HCT116 (cell line): ENCODE measurements around the gene NOTUM. TPM values are rescaled to one million over a fixed set of nuclear protein-coding genes. Genes with fewer than 3 reads are reported as not detected.

Experiments
- ATAC-seq: fragments of 200-7000 bp; cut with Tn5 transposase; 2 replicates; pipeline ENCODE4 v1.9.1; 2020; ENCODE audit warnings: mild to moderate bottlenecking, moderate library complexity
- BruUV-seq: library from RNA; stranded (reverse); fragments of 400-500 nt; replicated peaks from 2 replicates; lab custom pipeline; 2021; lab: Mats Ljungman, UMichigan
- CTCF ChIA-PET: fragments of 300-600 bp; sonication (Branson Sonifier 250); formaldehyde crosslinking; loops from one replicate; lab custom pipeline; 2021; ENCODE audit warnings: antibody characterized with exemption; lab: Charles Lee
- POLR2A ChIA-PET: fragments of 300-600, 350-600 bp; sonication (Branson Sonifier 250); formaldehyde crosslinking; loops from one replicate; lab custom pipeline; 2021; ENCODE audit warnings: antibody characterized with exemption; lab: Charles Lee
- RAD21 ChIA-PET, 2 experiments: fragments of 300-600 bp; sonication (Branson Sonifier 250); formaldehyde crosslinking; loops; one replicate each; lab custom pipeline; 2023; ENCODE audit warnings: low total read pairs in 2 of 2; ENCODE audit not compliant: uncharacterized antibody in 2 of 2, unreplicated experiment in 2 of 2, low non-redundant PET in 1 of 2; lab: Charles Lee
- DNase-seq: peaks from one replicate; pipeline ENCODE4 v3.0.0-alpha.2; 2010; ENCODE audit warnings: low read depth, low spot score
- H2AFZ ChIP-seq: fragments of 200-600 bp; shearing (Covaris generic), sonication (generic); 2 replicates; pipeline ENCODE4 v1.6.1; 2017; ENCODE audit warnings: low read depth, mixed run types, mixed read lengths, antibody characterized with exemption, low read length; ENCODE audit not compliant: poor library complexity, severe bottlenecking
- H3K27ac ChIP-seq: 2 replicates; pipeline ENCODE4 v1.5.1; 2012; ENCODE audit warnings: low read depth, low read length
- H3K27me3 ChIP-seq: fragments of 200-600 bp; sonication (generic); 2 replicates; pipeline ENCODE4 v1.6.1; 2016; ENCODE audit warnings: mixed run types, low read length, mixed read lengths; ENCODE audit not compliant: insufficient read depth
- H3K36me3 ChIP-seq, 2 experiments: fragments of 200-500 bp in 1 of 2; fragments of 200-600 bp in 1 of 2; sonication (Bioruptor generic) in 1 of 2; sonication (generic) in 1 of 2; 2 replicates each; pipeline versions ENCODE4 v1.5.1 to v1.6.1; 2014 to 2016; ENCODE audit warnings: low read length in 2 of 2, inconsistent platforms in 1 of 2, mixed read lengths in 1 of 2, mixed run types in 1 of 2; ENCODE audit not compliant: insufficient read depth in 2 of 2, control insufficient read depth in 1 of 2
- H3K4me1 ChIP-seq, 2 experiments: fragments of 200-600 bp in 1 of 2; sonication (generic) in 1 of 2; 2 replicates each; pipeline versions ENCODE4 v1.5.1 to v1.6.1; 2012 to 2017; ENCODE audit warnings: low read length in 2 of 2, inconsistent platforms in 1 of 2, mild to moderate bottlenecking in 1 of 2, mixed read lengths in 1 of 2, mixed run types in 1 of 2, moderate library complexity in 1 of 2; ENCODE audit not compliant: insufficient read depth in 2 of 2, control insufficient read depth in 1 of 2
- H3K4me2 ChIP-seq: fragments of 200-600 bp; sonication (generic); 2 replicates; pipeline ENCODE4 v1.6.1; 2017; ENCODE audit warnings: mixed run types, low read length, mixed read lengths
- H3K4me3 ChIP-seq, 2 experiments: fragments of 200-600 bp in 1 of 2; sonication (generic) in 1 of 2; replicated peaks in 1 of 2; 2 replicates each; pipeline ENCODE4 v1.5.1; 2011 to 2016; ENCODE audit warnings: low read length in 2 of 2, control low read depth in 1 of 2, low read depth in 1 of 2, mild to moderate bottlenecking in 1 of 2, mixed read lengths in 1 of 2, mixed run types in 1 of 2
- H3K79me2 ChIP-seq: fragments of 200-600 bp; sonication (generic); 2 replicates; pipeline ENCODE4 v1.6.1; 2017; ENCODE audit warnings: mild to moderate bottlenecking, mixed run types, low read length, moderate library complexity, mixed read lengths; ENCODE audit not compliant: insufficient read depth
- H3K9ac ChIP-seq: fragments of 200-600 bp; sonication (generic); 2 replicates; pipeline ENCODE4 v1.6.1; 2016; ENCODE audit warnings: low read length, mixed read lengths
- H3K9me2 ChIP-seq: fragments of 200-600 bp; sonication (generic), shearing (Covaris generic); 2 replicates; pipeline ENCODE4 v1.6.1; 2017; ENCODE audit warnings: mixed run types, mild to moderate bottlenecking, moderate library complexity; ENCODE audit not compliant: insufficient read depth
- H3K9me3 ChIP-seq, 2 experiments: fragments of 200-500 bp in 1 of 2; fragments of 200-600 bp in 1 of 2; sonication (Bioruptor generic) in 1 of 2; sonication (generic) in 1 of 2; 2 replicates each; pipeline ENCODE4 v1.6.1; 2014 to 2017; ENCODE audit warnings: low read length in 2 of 2, mixed read lengths in 2 of 2, inconsistent platforms in 1 of 2, low read depth in 1 of 2, mild to moderate bottlenecking in 1 of 2, mixed run types in 1 of 2, moderate library complexity in 1 of 2; ENCODE audit not compliant: control insufficient read depth in 1 of 2, insufficient read depth in 1 of 2
- H4K20me1 ChIP-seq: fragments of 200-600 bp; sonication (generic), shearing (Covaris generic); 2 replicates; pipeline ENCODE4 v1.6.1; 2017; ENCODE audit warnings: mixed run types, mild to moderate bottlenecking, moderate library complexity; ENCODE audit not compliant: insufficient read depth
- EGR1 ChIP-seq: IDR thresholded peaks from 2 replicates; pipeline ENCODE4 v1.6.1; 2012; ENCODE audit warnings: low read depth
- FOSL1 ChIP-seq: IDR thresholded peaks from 2 replicates; pipeline ENCODE4 v1.6.1; 2012; ENCODE audit warnings: low read depth
- POLR2A ChIP-seq: IDR thresholded peaks from 2 replicates; pipeline ENCODE4 v1.7.0; 2011; ENCODE audit warnings: borderline replicate concordance; ENCODE audit not compliant: insufficient read depth, insufficient read length; ENCODE audit errors: extremely low read depth
- YY1 ChIP-seq: IDR thresholded peaks from 2 replicates; pipeline ENCODE4 v1.6.1; 2011; ENCODE audit warnings: low read length, low read depth, moderate library complexity, mild to moderate bottlenecking; ENCODE audit not compliant: insufficient replicate concordance; ENCODE audit errors: extremely low read depth
- intact Hi-C: fragments of 100-400 bp; cut with micrococcal nuclease; formaldehyde crosslinking; loops from 2 replicates; pipeline ENCODE4 v1.10.0; 2022
- total RNA-seq: library from RNA; stranded (reverse); gene quantifications from one replicate; pipeline ENCODE4 v1.2.1, GENCODE V29; 2021; ENCODE audit not compliant: unreplicated experiment
- TF ChIP-seq, protein P1 (sequence below): IDR thresholded peaks from 2 replicates; pipeline ENCODE4 v1.6.1; 2012
- TF ChIP-seq, protein P2 (sequence below): IDR thresholded peaks from 2 replicates; pipeline ENCODE4 v1.6.1; 2012

NOTUM gene
- total RNA-seq, 1 experiment from 2014 or later: 12.5 TPM

DNA sequence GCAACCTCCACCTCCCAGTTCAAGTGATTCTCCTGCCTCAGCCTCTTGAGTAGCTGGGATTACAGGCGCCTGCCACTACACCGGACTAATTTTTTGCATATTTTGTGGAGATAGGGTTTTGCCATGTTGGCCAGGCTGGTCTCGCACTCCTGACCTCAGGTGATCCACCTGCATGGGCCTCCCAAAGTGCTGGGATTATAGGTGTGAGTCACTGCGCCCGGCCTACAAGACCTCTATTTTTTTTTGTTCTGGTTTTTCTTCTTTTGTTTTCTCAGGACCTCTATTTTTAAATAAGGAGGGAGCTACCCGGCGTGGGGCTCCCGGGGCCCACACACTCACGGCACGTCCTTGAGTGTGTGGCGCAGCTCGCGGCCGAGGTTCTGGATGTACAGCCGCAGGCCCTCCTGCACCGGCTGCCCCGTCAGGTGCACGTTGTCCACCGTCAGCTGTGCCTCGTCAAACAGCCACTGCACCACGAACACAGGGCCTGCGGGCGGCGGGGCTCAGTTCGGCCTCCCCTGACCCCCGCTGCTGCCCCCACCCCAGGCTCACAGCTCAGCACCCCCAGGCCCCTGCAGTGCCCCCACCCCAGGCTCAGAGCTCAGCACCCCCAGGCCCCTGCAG, 5.8 kb downstream of the NOTUM start:
- ATAC-seq: no peak
- Histone ChIP-seq H3K9me2 (no peaks in the 10 kb centered on the region), H3K9ac (no peak overlapping the region), H3K4me2 (no peak overlapping the region), H3K79me2 (no peaks in the 10 kb centered on the region), H2AFZ (no peak overlapping the region), H4K20me1 (no peaks in the 10 kb centered on the region), H3K4me3 (no peak overlapping the region), H3K27me3 (no peaks in the 10 kb centered on the region), H3K27ac (no peak overlapping the region), H3K9me3 (no peaks in the 10 kb centered on the region), H3K36me3 (no peaks in the 10 kb centered on the region), H3K4me1 (peaks cover 6 to 16% of the 10 kb centered on the region in 2 experiments)
- TF ChIP-seq FOSL1: no peak
- TF ChIP-seq, protein P1, sequence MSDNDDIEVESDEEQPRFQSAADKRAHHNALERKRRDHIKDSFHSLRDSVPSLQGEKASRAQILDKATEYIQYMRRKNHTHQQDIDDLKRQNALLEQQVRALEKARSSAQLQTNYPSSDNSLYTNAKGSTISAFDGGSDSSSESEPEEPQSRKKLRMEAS: no peak
- TF ChIP-seq, protein P2, sequence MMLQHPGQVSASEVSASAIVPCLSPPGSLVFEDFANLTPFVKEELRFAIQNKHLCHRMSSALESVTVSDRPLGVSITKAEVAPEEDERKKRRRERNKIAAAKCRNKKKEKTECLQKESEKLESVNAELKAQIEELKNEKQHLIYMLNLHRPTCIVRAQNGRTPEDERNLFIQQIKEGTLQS: no peak
- TF ChIP-seq YY1: no peak
- no peak for TF ChIP-seq EGR1
- no peak for TF ChIP-seq POLR2A
- ChIA-PET POLR2A (interaction anchor here (0.6 to 2.9 kb wide), 2 partner anchors 12 kb away, joined by 3 to 8 read pairs; no protein-coding TSS in a partner anchor), RAD21 (interaction anchor here in 1 of 2 experiments (0.8 kb wide), 1 partner anchor 73 kb away, joined by 3 read pairs; no protein-coding TSS in a partner anchor), CTCF (interaction anchor here (1.9 kb wide), 1 partner anchor 67 kb away, joined by 8 read pairs; the partner anchor contains the start of genes CENPX and LRRC45)
- DNase-seq: no peak
- intact Hi-C loops: no loop called here
- BruUV-seq: no TSS peak
